Fibroblast of skin of left biceps (primary cell): Measurements from ENCODE around the gene HIPK1.
"Not testable (repeated sequence)": the region's sequence is repeated elsewhere in the genome, so short reads cannot be mapped to it uniquely, and the experiment has no call there.

Experiments used
- DNase-seq, 2 experiments: peaks; one replicate each; pipeline ENCODE4 v3.0.0-alpha.2; 2013; ENCODE audit warnings: low read depth in 2 of 2

The HIPK1 gene

GRCh38 chr1:114011796-114012195 is 82.7 kb downstream of the HIPK1 start:
- no peak for DNase-seq

- DNase-seq, result no peak
Measured at GRCh38 chr1:114015075-114015474, 86.0 kb downstream of the HIPK1 start.

- not testable (repeated sequence) for DNase-seq
Measured at GRCh38 chr1:114019724-114020123, 90.6 kb downstream of the HIPK1 start.

GRCh38 chr1:114021665-114022099 is 92.6 kb downstream of the HIPK1 start:
- no peak for DNase-seq

- no peak for DNase-seq
Measured at GRCh38 chr1:114022877-114023276, 93.8 kb downstream of the HIPK1 start.

GRCh38 chr1:114023377-114023776 is 94.3 kb downstream of the HIPK1 start:
- no peak for DNase-seq

- DNase-seq, result no peak
Measured at GRCh38 chr1:114024049-114024448, 94.9 kb downstream of the HIPK1 start.

- no peak for DNase-seq
Measured at GRCh38 chr1:114025609-114026401, 96.7 kb downstream of the HIPK1 start.

- no peak for DNase-seq
Measured at GRCh38 chr1:114026797-114027196, 97.7 kb downstream of the HIPK1 start.
